Naive thymus-derived CD4-positive, alpha-beta T cell (primary cell): Measurements from ENCODE around the gene EIF4E1B. TPM values are rescaled to one million over a fixed set of nuclear protein-coding genes. Genes with fewer than 3 reads are reported as not detected.

Source experiments
- ATAC-seq: fragments of 150-1000 bp; cut with Tn5 transposase; 2 replicates; pipeline ENCODE4 v1.10.0; 2021; ENCODE audit warnings: mild to moderate bottlenecking, moderate library complexity
- CTCF ChIA-PET: fragments of 350-600 bp; sonication (Branson Sonifier 250); formaldehyde crosslinking; loops from one replicate; lab custom pipeline; 2021; ENCODE audit warnings: antibody characterized with exemption; lab: Charles Lee
- POLR2A ChIA-PET: fragments of 350-600 bp; sonication (Branson Sonifier 250); formaldehyde crosslinking; loops from one replicate; lab custom pipeline; 2021; ENCODE audit warnings: antibody characterized with exemption, inconsistent platforms; lab: Charles Lee
- DNase-seq, 9 donors: peaks; one replicate each; pipeline versions ENCODE4 v3.0.0 to v3.0.0-alpha.2; 2020 to 2022; ENCODE audit warnings: mixed read lengths in 1 of 9
- H3K27ac ChIP-seq: one replicate; pipeline ENCODE4 v1.7.0; 2013; ENCODE audit warnings: mild to moderate bottlenecking, low read depth, low read length, moderate library complexity
- H3K27me3 ChIP-seq, 2 donors: one replicate each; pipeline ENCODE4 v1.7.0; 2013; ENCODE audit warnings: low read length in 2 of 2, mild to moderate bottlenecking in 2 of 2, moderate library complexity in 2 of 2; ENCODE audit not compliant: control insufficient read depth in 2 of 2, insufficient read depth in 2 of 2
- H3K36me3 ChIP-seq, 3 experiments: 1 replicate in 2 of 3; 2 replicates in 1 of 3; pipeline ENCODE4 v1.7.0; 2013; ENCODE audit warnings: low read length in 3 of 3, mild to moderate bottlenecking in 3 of 3, moderate library complexity in 1 of 3; ENCODE audit not compliant: insufficient read depth in 3 of 3, control insufficient read depth in 2 of 3
- H3K4me1 ChIP-seq, 2 donors: one replicate each; pipeline ENCODE4 v1.7.0; 2013; ENCODE audit warnings: low read length in 2 of 2, mild to moderate bottlenecking in 2 of 2, moderate library complexity in 1 of 2; ENCODE audit not compliant: control insufficient read depth in 2 of 2, insufficient read depth in 2 of 2
- H3K4me3 ChIP-seq: 2 replicates; pipeline ENCODE4 v1.7.0; 2013; ENCODE audit warnings: mild to moderate bottlenecking, low read length
- H3K9me3 ChIP-seq, 3 experiments: 1 replicate in 2 of 3; 2 replicates in 1 of 3; pipeline ENCODE4 v1.7.0; 2013; ENCODE audit warnings: low read length in 3 of 3; ENCODE audit not compliant: control insufficient read depth in 2 of 3
- H3K27ac Mint-ChIP-seq, 9 donors: one replicate each; pipeline ENCODE4 v1.8.0; 2020 to 2022; ENCODE audit warnings: mixed read lengths in 9 of 9, mild to moderate bottlenecking in 8 of 9, moderate library complexity in 5 of 9, inconsistent platforms in 2 of 9
- H3K27me3 Mint-ChIP-seq, 5 donors: one replicate each; pipeline ENCODE4 v1.8.0; 2021 to 2022; ENCODE audit warnings: mixed read lengths in 5 of 5, mild to moderate bottlenecking in 1 of 5
- H3K36me3 Mint-ChIP-seq, 5 donors: one replicate each; pipeline ENCODE4 v1.8.0; 2020 to 2022; ENCODE audit warnings: mixed read lengths in 5 of 5, mild to moderate bottlenecking in 3 of 5, inconsistent platforms in 1 of 5
- H3K4me1 Mint-ChIP-seq, 7 donors: one replicate each; pipeline ENCODE4 v1.8.0; 2020 to 2022; ENCODE audit warnings: mixed read lengths in 7 of 7, mild to moderate bottlenecking in 3 of 7, inconsistent platforms in 1 of 7
- H3K4me3 Mint-ChIP-seq, 10 donors: one replicate each; pipeline ENCODE4 v1.8.0; 2020 to 2022; ENCODE audit warnings: mild to moderate bottlenecking in 10 of 10, mixed read lengths in 10 of 10, moderate library complexity in 6 of 10, inconsistent platforms in 2 of 10
- H3K9me3 Mint-ChIP-seq, 11 donors: one replicate each; pipeline ENCODE4 v1.8.0; 2020 to 2022; ENCODE audit warnings: mixed read lengths in 11 of 11, mild to moderate bottlenecking in 4 of 11, inconsistent platforms in 1 of 11, moderate library complexity in 1 of 11
- intact Hi-C, 2 donors: fragments of 100-400 bp; cut with micrococcal nuclease; formaldehyde crosslinking; loops; one replicate each; pipeline ENCODE4 v1.15.1; 2023
- polyA plus RNA-seq, 2 donors: library from polyadenylated mRNA; unstranded; fragments of 300-500 nt; fragmentation: Illumina TruSeq; gene quantifications; one replicate each; pipeline ENCODE4 v1.2.3, GENCODE V29; 2021
- total RNA-seq, 6 experiments: library from RNA in 5 of 6; stranded (reverse) in 5 of 6; gene quantifications; 1 replicate in 5 of 6; 2 replicates in 1 of 6; pipeline ENCODE4 v1.2.3 and lab custom pipeline; 2021 to 2026

The EIF4E1B gene
- total and polyA plus RNA-seq, 7 experiments from 2014 or later = not detected

DNA sequence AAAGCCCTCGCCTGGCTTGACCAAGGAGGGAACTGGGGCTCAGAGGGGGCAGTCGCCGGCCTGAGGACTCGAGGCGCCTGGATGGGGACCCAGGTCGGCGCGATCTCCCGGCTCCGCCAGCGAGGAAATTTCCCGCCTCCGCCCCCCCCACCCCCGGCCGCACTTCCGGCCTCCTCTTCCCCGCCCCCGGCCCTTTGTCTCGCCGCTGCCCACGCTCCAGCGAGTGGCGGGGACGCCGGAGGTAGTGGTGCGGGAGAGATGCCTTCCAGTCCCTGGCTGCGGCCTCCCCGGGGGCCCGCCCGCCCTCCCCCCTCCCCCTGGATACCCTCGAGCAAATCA lies 20.1 kb upstream of the EIF4E1B start:
- H3K36me3 ChIP-seq = no peaks in the 10 kb centered on the region
- H3K4me3 Mint-ChIP-seq = peak overlapping the region in 9 of 10 donors; percentile 50 to 80 (median 73)
- ChIA-PET POLR2A (no interaction called here), CTCF (no interaction called here)
- H3K27me3 Mint-ChIP-seq = peaks cover 23 to 49% (median 30%) of the 10 kb centered on the region in 5 donors
- H3K36me3 Mint-ChIP-seq = peaks cover 0 to 6% (median 0%) of the 10 kb centered on the region in 5 donors
- no peak overlapping the region for H3K4me3 ChIP-seq
- ATAC-seq (no peak), DNase-seq (no peak)
- H3K27ac ChIP-seq = no peak overlapping the region
- H3K9me3 ChIP-seq = no peaks in the 10 kb centered on the region
- peaks cover 0 to 7% (median 0%) of the 10 kb centered on the region in 11 donors for H3K9me3 Mint-ChIP-seq
- H3K27ac Mint-ChIP-seq = no peak overlapping the region
- H3K27me3 ChIP-seq = peaks cover 3 to 5% of the 10 kb centered on the region in 2 donors
- H3K4me1 ChIP-seq = peaks cover 3 to 4% of the 10 kb centered on the region in 2 donors
- intact Hi-C loops = loop anchor here (1.0 to 2.0 kb wide), 2 partner anchors 9 to 36 kb away; partner anchors contain the start of gene TSPAN17 (in 2 of the 2)
- H3K4me1 Mint-ChIP-seq = peaks cover 4 to 17% (median 12%) of the 10 kb centered on the region in 7 donors

DNA sequence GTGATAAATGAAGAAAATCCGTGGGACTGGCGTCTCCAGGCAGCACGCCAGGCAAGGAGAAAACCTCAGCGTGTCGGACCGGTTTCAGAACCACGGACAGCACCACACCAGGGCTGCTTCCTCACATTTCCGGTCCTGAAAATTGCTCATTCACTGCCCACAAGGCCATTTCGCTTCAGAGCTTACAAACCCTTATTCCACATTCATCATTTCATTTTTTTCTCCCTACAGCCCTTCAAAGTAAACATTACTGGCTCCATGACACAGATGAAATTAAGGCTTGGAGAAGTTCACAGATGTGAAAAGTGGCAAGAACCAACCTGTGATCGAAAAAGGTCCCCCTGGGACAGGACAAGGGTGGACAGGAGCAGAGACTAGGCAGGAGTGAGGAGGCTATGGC lies 19.0 kb upstream of the EIF4E1B start:
- H3K4me1 Mint-ChIP-seq = peaks cover 4 to 17% (median 12%) of the 10 kb centered on the region in 7 donors
- no peak for ATAC-seq

DNA sequence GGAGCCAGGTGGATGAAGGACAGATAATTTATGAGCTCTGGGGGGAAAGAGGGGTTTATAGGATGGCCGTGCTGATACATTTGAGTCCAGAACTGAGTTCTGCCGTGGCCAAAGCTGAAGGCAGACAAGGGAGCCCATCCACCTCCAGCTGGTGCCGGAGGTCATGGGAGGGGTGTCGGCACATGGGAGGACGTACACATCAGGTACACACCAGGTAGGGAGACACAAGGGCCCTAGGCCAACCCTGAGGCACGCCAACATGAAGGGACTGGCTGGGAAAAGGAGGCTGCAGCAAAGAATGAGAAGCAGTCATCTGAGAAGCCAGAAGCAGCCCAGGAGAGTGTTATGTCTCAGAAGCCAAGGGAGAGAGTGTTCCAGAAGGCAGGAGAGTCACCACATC lies 18.5 kb upstream of the EIF4E1B start:
- H3K27me3 Mint-ChIP-seq = peaks cover 37 to 65% (median 44%) of the 10 kb centered on the region in 5 donors
- Histone ChIP-seq H3K27ac (no peak overlapping the region), H3K36me3 (no peaks in the 10 kb centered on the region), H3K4me3 (no peak overlapping the region), H3K27me3 (peaks cover 3 to 5% of the 10 kb centered on the region in 2 donors), H3K4me1 (peaks cover 3 to 4% of the 10 kb centered on the region in 2 donors), H3K9me3 (no peaks in the 10 kb centered on the region)
- H3K27ac Mint-ChIP-seq = peak overlapping the region in 1 of 9 donors; percentile 12
- POLR2A ChIA-PET = no interaction called here
- H3K4me3 Mint-ChIP-seq = peak overlapping the region in 3 of 10 donors; percentile 15 to 73 (median 26)
- CTCF ChIA-PET = no interaction called here
- peaks cover 4 to 17% (median 12%) of the 10 kb centered on the region in 7 donors for H3K4me1 Mint-ChIP-seq
- peaks cover 0 to 9% (median 0%) of the 10 kb centered on the region in 5 donors for H3K36me3 Mint-ChIP-seq
- ATAC-seq (no peak), DNase-seq (no peak)
- H3K9me3 Mint-ChIP-seq = peaks cover 0 to 7% (median 0%) of the 10 kb centered on the region in 11 donors
- intact Hi-C loops = no loop called here

More for the DNA sequence above, 19.0 kb upstream of the EIF4E1B start:
- CTCF ChIA-PET = interaction anchor here (0.6 kb wide), 1 partner anchor 743 kb away, joined by 3 read pairs; no protein-coding TSS in a partner anchor
- Histone ChIP-seq H3K27me3 (peaks cover 3 to 5% of the 10 kb centered on the region in 2 donors), H3K4me1 (peaks cover 3 to 4% of the 10 kb centered on the region in 2 donors), H3K36me3 (no peaks in the 10 kb centered on the region), H3K27ac (no peak overlapping the region), H3K9me3 (no peaks in the 10 kb centered on the region), H3K4me3 (no peak overlapping the region)
- Mint-ChIP-seq H3K9me3 (peaks cover 0 to 7% (median 0%) of the 10 kb centered on the region in 11 donors), H3K27me3 (peaks cover 31 to 59% (median 40%) of the 10 kb centered on the region in 5 donors), H3K36me3 (peaks cover 0 to 9% (median 0%) of the 10 kb centered on the region in 5 donors), H3K4me3 (peak overlapping the region in 4 of 10 donors; percentile 22 to 73 (median 26)), H3K27ac (peak overlapping the region in 2 of 9 donors; percentile 12 to 26)
- POLR2A ChIA-PET = no interaction called here
- DNase-seq = peak in 8 of 9 donors; percentile 24 to 69 (median 52)
- intact Hi-C loops = loop anchor here (2.0 kb wide), 1 partner anchor 35 kb away; the partner anchor contains the start of gene TSPAN17 (in 2 of the 2)

DNA sequence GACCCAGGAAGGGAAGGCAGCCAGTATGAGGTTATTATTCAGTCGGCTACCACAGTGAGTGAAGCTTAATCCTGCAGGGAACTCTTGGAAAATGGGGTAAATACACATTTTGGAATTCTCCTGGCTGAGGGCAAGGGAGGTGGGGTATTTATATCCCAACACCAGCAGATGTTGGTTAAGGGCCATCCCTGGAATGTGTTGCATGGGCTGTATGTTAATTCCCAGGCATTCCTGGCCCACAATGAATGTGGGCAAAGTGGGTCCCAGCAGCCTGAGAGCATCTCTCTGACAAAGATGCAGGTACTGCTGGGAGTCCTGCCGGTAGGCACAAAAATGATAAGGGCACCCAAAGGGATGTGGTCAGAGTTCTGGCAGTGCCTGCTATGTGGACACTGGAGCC lies 17.6 kb upstream of the EIF4E1B start:
- intact Hi-C loops = no loop called here
- CTCF ChIA-PET = no interaction called here

DNA sequence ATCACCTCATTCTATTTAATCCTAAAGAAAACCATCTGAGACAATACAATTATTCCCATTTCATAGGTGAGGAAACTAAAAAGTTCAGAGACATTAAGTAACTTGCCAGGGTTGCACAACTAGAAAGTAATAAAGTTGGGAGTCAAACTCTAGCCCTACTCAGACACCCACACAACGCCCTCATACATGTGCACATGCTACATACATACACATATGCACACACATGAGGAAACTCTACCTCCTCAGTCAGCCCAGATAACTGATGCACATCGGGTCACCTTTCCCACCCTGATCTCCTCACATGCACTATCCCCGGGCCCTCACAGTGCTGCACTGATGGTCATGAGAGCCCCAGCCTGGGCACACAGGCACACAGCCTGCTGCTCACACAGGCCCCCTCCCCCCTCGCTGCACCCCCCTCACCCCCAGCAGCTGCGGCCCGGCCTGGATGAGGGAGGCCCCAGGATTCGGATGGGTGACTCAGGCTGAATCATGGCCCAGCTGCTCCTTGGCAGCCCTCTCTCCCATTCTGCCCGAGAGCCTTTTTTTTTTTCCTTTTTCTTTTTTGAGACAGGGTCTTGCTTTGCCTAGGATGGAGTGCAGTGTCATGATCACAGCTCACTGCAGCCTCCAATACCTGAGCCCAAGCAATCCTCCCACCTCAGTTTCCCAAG lies 15.5 kb upstream of the EIF4E1B start:
- Mint-ChIP-seq H3K4me3 (no peak overlapping the region), H3K4me1 (peaks cover 0 to 23% (median 12%) of the 10 kb centered on the region in 7 donors), H3K36me3 (peaks cover 0 to 16% (median 0%) of the 10 kb centered on the region in 5 donors), H3K27ac (no peak overlapping the region), H3K27me3 (peaks cover 47 to 83% (median 57%) of the 10 kb centered on the region in 5 donors), H3K9me3 (peaks cover 0 to 5% (median 0%) of the 10 kb centered on the region in 11 donors)
- no peak for ATAC-seq
- POLR2A ChIA-PET = no interaction called here
- Histone ChIP-seq H3K27me3 (peaks cover 7 to 11% of the 10 kb centered on the region in 2 donors), H3K27ac (no peak overlapping the region), H3K4me1 (peaks cover 3 to 12% of the 10 kb centered on the region in 2 donors), H3K36me3 (no peaks in the 10 kb centered on the region), H3K9me3 (no peaks in the 10 kb centered on the region), H3K4me3 (no peak overlapping the region)
- no peak for DNase-seq
- CTCF ChIA-PET = interaction anchor here (0.7 kb wide), 1 partner anchor 836 kb away, joined by 8 read pairs; no protein-coding TSS in a partner anchor
- intact Hi-C loops = no loop called here

More for the DNA sequence above, 17.6 kb upstream of the EIF4E1B start:
- POLR2A ChIA-PET = no interaction called here
- no peak overlapping the region for H3K4me3 Mint-ChIP-seq
- Histone ChIP-seq H3K27ac (no peak overlapping the region), H3K36me3 (no peaks in the 10 kb centered on the region), H3K4me3 (no peak overlapping the region), H3K9me3 (no peaks in the 10 kb centered on the region), H3K27me3 (peaks cover 3 to 5% of the 10 kb centered on the region in 2 donors), H3K4me1 (peaks cover 3 to 4% of the 10 kb centered on the region in 2 donors)
- peaks cover 4 to 17% (median 12%) of the 10 kb centered on the region in 7 donors for H3K4me1 Mint-ChIP-seq
- peaks cover 0 to 7% (median 0%) of the 10 kb centered on the region in 11 donors for H3K9me3 Mint-ChIP-seq
- H3K36me3 Mint-ChIP-seq = peaks cover 0 to 14% (median 3%) of the 10 kb centered on the region in 5 donors
- DNase-seq (no peak), ATAC-seq (no peak)
- H3K27ac Mint-ChIP-seq = no peak overlapping the region
- peaks cover 46 to 70% (median 53%) of the 10 kb centered on the region in 5 donors for H3K27me3 Mint-ChIP-seq

DNA sequence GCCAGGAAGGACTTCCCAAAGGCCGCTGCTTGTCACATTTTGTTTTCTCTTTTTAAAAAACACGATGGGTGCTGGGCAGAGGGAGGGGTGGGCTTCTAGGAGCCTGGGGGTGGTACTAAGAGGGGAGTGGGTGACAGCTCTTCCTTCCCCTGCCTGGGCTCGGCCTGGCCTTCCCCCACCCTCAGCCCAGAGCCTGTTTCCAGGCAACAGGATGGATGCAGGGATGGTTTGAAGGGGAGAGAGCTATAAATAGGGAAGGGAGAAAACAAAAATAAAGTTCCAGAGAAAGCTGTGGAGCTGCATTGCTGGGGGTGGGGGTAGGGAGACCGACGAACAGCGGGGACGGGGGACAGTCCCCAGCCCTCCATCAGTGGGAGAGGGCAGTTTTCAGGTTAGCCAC lies 14.0 kb upstream of the EIF4E1B start:
- peaks cover 4 to 8% of the 10 kb centered on the region in 2 donors for H3K27me3 ChIP-seq
- H3K27ac ChIP-seq = no peak overlapping the region
- H3K4me3 ChIP-seq = no peak overlapping the region
- intact Hi-C loops = no loop called here
- Mint-ChIP-seq H3K9me3 (peaks cover 0 to 4% (median 0%) of the 10 kb centered on the region in 11 donors), H3K27me3 (peaks cover 53 to 93% (median 60%) of the 10 kb centered on the region in 5 donors), H3K4me3 (peak overlapping the region in 1 of 10 donors; percentile 30), H3K4me1 (peaks cover 8 to 23% (median 14%) of the 10 kb centered on the region in 7 donors), H3K27ac (no peak overlapping the region), H3K36me3 (peaks cover 0 to 14% (median 4%) of the 10 kb centered on the region in 5 donors)
- no peaks in the 10 kb centered on the region for H3K36me3 ChIP-seq
- POLR2A ChIA-PET = no interaction called here
- ATAC-seq (no peak), DNase-seq (no peak)
- peaks cover 0 to 14% of the 10 kb centered on the region in 2 donors for H3K4me1 ChIP-seq
- no peaks in the 10 kb centered on the region for H3K9me3 ChIP-seq
- CTCF ChIA-PET = no interaction called here
